GM12878 (cell line): ENCODE data around the gene TRERF1. TPM values are rescaled to one million over a fixed set of nuclear protein-coding genes. Genes with fewer than 3 reads are reported as not detected.

Experiments
- ATAC-seq: fragments of 200-7000 bp; cut with Tn5 transposase; 3 replicates; pipeline ENCODE4 v1.9.1; 2020; ENCODE audit warnings: mild to moderate bottlenecking, moderate library complexity
- BruUV-seq: library from RNA; stranded (reverse); fragments of 400-500 nt; replicated peaks from 2 replicates; lab custom pipeline; 2021; lab: Mats Ljungman, UMichigan
- CTCF ChIA-PET: fragments of 300-600 bp; sonication (Branson Sonifier 250); formaldehyde crosslinking; extraction: SDS; loops from one replicate; lab custom pipeline; 2021; ENCODE audit warnings: inconsistent platforms; lab: Yijun Ruan, JAX
- POLR2A ChIA-PET: fragments of 350-600 bp; formaldehyde crosslinking; extraction: SDS; loops from one replicate; lab custom pipeline; 2021; ENCODE audit warnings: inconsistent platforms; lab: Charles Lee
- RAD21 ChIA-PET: fragments of 300-600 bp; sonication (Branson Sonifier 250); formaldehyde crosslinking; loops from one replicate; lab custom pipeline; 2023; ENCODE audit warnings: antibody characterized with exemption; ENCODE audit not compliant: unreplicated experiment; lab: Charles Lee
- SMC1A ChIA-PET: fragments of 300-600 bp; sonication (Branson Sonifier 250); formaldehyde crosslinking; loops from one replicate; lab custom pipeline; 2023; ENCODE audit not compliant: unreplicated experiment, uncharacterized antibody; lab: Charles Lee
- DNase-seq: peaks from one replicate; pipeline ENCODE4 v3.0.0-alpha.2; 2011; ENCODE audit warnings: low read depth, low spot score
- FAIRE-seq: peaks from 3 replicates; lab custom pipeline; 2011; peaks lifted over from hg19 to GRCh38; lab: Jason Lieb, UNC
- H2AFZ ChIP-seq: 2 replicates; pipeline ENCODE4 v1.6.0; 2011; ENCODE audit warnings: low read depth, low read length, control low read depth; ENCODE audit not compliant: control insufficient read depth
- H3K27ac ChIP-seq: 2 replicates; pipeline ENCODE4 v1.5.1; 2011; ENCODE audit warnings: control low read depth; ENCODE audit not compliant: control insufficient read depth, insufficient read depth
- H3K27me3 ChIP-seq, 2 experiments: replicated peaks in 1 of 2; 2 replicates each; pipeline versions ENCODE4 v1.6.0 to v1.6.1; 2011; ENCODE audit warnings: low read length in 1 of 2; ENCODE audit not compliant: control insufficient read depth in 2 of 2, insufficient read depth in 2 of 2
- H3K36me3 ChIP-seq, 2 experiments: 2 replicates each; pipeline ENCODE4 v1.5.1; 2011; ENCODE audit warnings: low read length in 1 of 2; ENCODE audit not compliant: control insufficient read depth in 2 of 2, insufficient read depth in 2 of 2
- H3K4me1 ChIP-seq: 2 replicates; pipeline ENCODE4 v1.6.1; 2011; ENCODE audit warnings: mild to moderate bottlenecking, low read length, moderate library complexity, mixed read lengths; ENCODE audit not compliant: control insufficient read depth, insufficient read depth
- H3K4me2 ChIP-seq: 2 replicates; pipeline ENCODE4 v1.6.0; 2011; ENCODE audit warnings: control low read depth; ENCODE audit not compliant: control insufficient read depth, insufficient read depth
- H3K4me3 ChIP-seq: fragments of 200-600 bp; sonication (generic); 2 replicates; pipeline ENCODE4 v1.5.1; 2016
- H3K79me2 ChIP-seq: 2 replicates; pipeline ENCODE4 v1.6.0; 2011; ENCODE audit warnings: low read length; ENCODE audit not compliant: control insufficient read depth, insufficient read depth
- H3K9ac ChIP-seq: 2 replicates; pipeline ENCODE4 v1.8.0; 2011; ENCODE audit warnings: low read length, control low read depth, mixed read lengths; ENCODE audit not compliant: control insufficient read depth, insufficient read depth
- H3K9me3 ChIP-seq: replicated peaks from 3 replicates; pipeline ENCODE4 v1.5.1; 2011; ENCODE audit warnings: mild to moderate bottlenecking, low read length; ENCODE audit not compliant: control insufficient read depth, insufficient read depth
- H4K20me1 ChIP-seq: 2 replicates; pipeline ENCODE4 v1.6.0; 2011; ENCODE audit not compliant: control insufficient read depth, insufficient read depth
- CBX3 ChIP-seq: fragments of 200-600 bp; sonication (generic); IDR thresholded peaks from 2 replicates; pipeline ENCODE4 v1.6.1; 2016; ENCODE audit warnings: low read depth, borderline replicate concordance
- CEBPZ ChIP-seq: fragments of 150-350 bp; IDR thresholded peaks from 2 replicates; pipeline ENCODE4 v1.6.1; 2016; ENCODE audit warnings: low read depth, low read length
- CHD1 ChIP-seq: IDR thresholded peaks from 2 replicates; pipeline ENCODE4 v1.6.1; 2012; ENCODE audit warnings: low read depth, low read length, improper control_type of control experiment
- EP300 ChIP-seq, 2 experiments: fragments of 150-350 bp in 1 of 2; IDR thresholded peaks; 2 replicates each; pipeline ENCODE4 v1.6.1; 2011 to 2012; ENCODE audit warnings: low read depth in 2 of 2, low read length in 2 of 2, borderline replicate concordance in 1 of 2, improper control_type of control experiment in 1 of 2, inconsistent platforms in 1 of 2; ENCODE audit not compliant: control insufficient read depth in 1 of 2
- ESRRA ChIP-seq: IDR thresholded peaks from 2 replicates; pipeline ENCODE4 v1.6.1; 2012; ENCODE audit warnings: mild to moderate bottlenecking, low read length, improper control_type of control experiment
- GABPA ChIP-seq: IDR thresholded peaks from 2 replicates; pipeline ENCODE4 v1.6.1; 2014; ENCODE audit warnings: antibody characterized with exemption, low read depth, mild to moderate bottlenecking, inconsistent platforms
- IKZF1 ChIP-seq: fragments of 450-650 bp; conservative IDR thresholded peaks from 2 replicates; pipeline ENCODE4 v1.6.1; 2017; ENCODE audit warnings: antibody characterized with exemption, mild to moderate bottlenecking
- JUNB ChIP-seq: IDR thresholded peaks from 2 replicates; pipeline ENCODE4 v1.6.1; 2016; ENCODE audit warnings: antibody characterized with exemption, mild to moderate bottlenecking
- MTA2 ChIP-seq: fragments of 450-650 bp; IDR thresholded peaks from 2 replicates; pipeline ENCODE4 v1.6.1; 2016; ENCODE audit warnings: low read depth, mild to moderate bottlenecking, moderate library complexity
- PAX8 ChIP-seq: fragments of 450-650 bp; IDR thresholded peaks from 2 replicates; pipeline ENCODE4 v1.6.1; 2017; ENCODE audit warnings: mild to moderate bottlenecking, moderate library complexity
- POLR2A ChIP-seq: IDR thresholded peaks from 2 replicates; pipeline ENCODE4 v1.6.1; 2011; ENCODE audit warnings: low read depth, mild to moderate bottlenecking, low read length
- SIN3A ChIP-seq: IDR thresholded peaks from 2 replicates; pipeline ENCODE4 v1.6.1; 2012; ENCODE audit warnings: low read depth, low read length, improper control_type of control experiment
- SMARCA5 ChIP-seq: fragments of 450-650 bp; IDR thresholded peaks from 2 replicates; pipeline ENCODE4 v1.6.1; 2017; ENCODE audit warnings: mild to moderate bottlenecking
- STAT1 ChIP-seq: fragments of 450-650 bp; conservative IDR thresholded peaks from 2 replicates; pipeline ENCODE4 v1.6.1; 2014; ENCODE audit warnings: antibody characterized with exemption, mild to moderate bottlenecking
- STAT3 ChIP-seq: IDR thresholded peaks from 2 replicates; pipeline ENCODE4 v1.6.1; 2011; ENCODE audit warnings: low read depth, low read length, improper control_type of control experiment
- SUZ12 ChIP-seq: fragments of 200-600 bp; sonication (generic); IDR thresholded peaks from one replicate; pipeline ENCODE4 v1.6.1; 2018; ENCODE audit warnings: antibody characterized with exemption, mild to moderate bottlenecking; ENCODE audit not compliant: unreplicated experiment
- TCF7 ChIP-seq: IDR thresholded peaks from 2 replicates; pipeline ENCODE4 v1.6.1; 2014; ENCODE audit warnings: antibody characterized with exemption, borderline replicate concordance
- WGBS: methylation state at CpG from one replicate; pipeline ENCODE4 v1.1.6; 2016; ENCODE audit warnings: low lambda C conversion rate; ENCODE audit not compliant: insufficient replicate concordance, insufficient coverage; ENCODE audit errors: missing lambda C conversion rate; 5-methylcytosine and 5-hydroxymethylcytosine counted together
- in situ Hi-C: fragments of 300-500 bp; cut with MboI; formaldehyde crosslinking; loops from 9 replicates; pipeline ENCODE4 v1.14.3; 2018; ENCODE audit warnings: mixed read lengths
- intact Hi-C: fragments of 100-400 bp; cut with micrococcal nuclease; formaldehyde crosslinking; loops from one replicate; pipeline ENCODE4 v1.14.2; 2022; ENCODE audit not compliant: unreplicated experiment
- polyA plus RNA-seq, 11 experiments: library from polyadenylated mRNA; depleted of rRNA in 4 of 11; unstranded in 6 of 11; stranded (reverse) in 5 of 11; fragments of >200 nt; fragmentation: Nextera tagmentation in 4 of 11; fragmentation: Illumina TruSeq in 1 of 11; extraction: Ambion mirVana in 4 of 11; extraction: Trizol in 1 of 11; gene quantifications; 1 replicate in 1 of 11; 2 replicates in 10 of 11; pipeline versions ENCODE4 v1.2.1 to v1.2.3, GENCODE V29; 2011 to 2016; ENCODE audit warnings: inconsistent platforms in 2 of 11, missing spikeins in 2 of 11, low read depth in 1 of 11
- total RNA-seq, 4 experiments: library from RNA; depleted of rRNA in 3 of 4; stranded (reverse); fragments of >200 nt in 3 of 4; fragmentation: Illumina TruSeq in 1 of 4; extraction: Trizol in 1 of 4; gene quantifications; 2 replicates each; pipeline versions ENCODE4 v1.2.1 to v1.2.3, GENCODE V29; 2013 to 2021
- TF ChIP-seq, protein P1 (sequence below): fragments of 450-650 bp; IDR thresholded peaks from 2 replicates; pipeline ENCODE4 v1.6.1; 2017; ENCODE audit warnings: low read depth, mild to moderate bottlenecking, moderate library complexity
- TF ChIP-seq, protein P2 (sequence below): fragments of 450-650 bp; IDR thresholded peaks from 2 replicates; pipeline ENCODE4 v1.6.1; 2017; ENCODE audit warnings: antibody characterized with exemption, mild to moderate bottlenecking, moderate library complexity

Gene TRERF1
- total and polyA plus RNA-seq, 10 of the 15 experiments (the other 5 are each of a cell fraction or from before 2014, with no cell fraction given), result 2.2 to 19.4 (median 7.2) TPM

- no TSS peak for BruUV-seq
- ChIA-PET POLR2A (interaction anchor here (0.6 to 2.1 kb wide), 2 partner anchors 26 to 158 kb away, joined by 3 to 8 read pairs; no protein-coding TSS in a partner anchor), SMC1A (interaction anchor here (1.0 to 4.8 kb wide), 14 partner anchors 12 to 317 kb away, joined by 3 to 29 read pairs (median 4); no protein-coding TSS in a partner anchor), CTCF (interaction anchor here (1.2 to 3.2 kb wide), 5 partner anchors 20 to 93 kb away, joined by 3 to 26 read pairs (median 7); no protein-coding TSS in a partner anchor), RAD21 (interaction anchor here (0.5 to 5.6 kb wide), 9 partner anchors 29 to 147 kb away, joined by 3 to 44 read pairs (median 4); no protein-coding TSS in a partner anchor)
- WGBS, result 81% methylated on average over 11 of the region's 11 CpGs
- Histone ChIP-seq H3K4me1 (peaks cover 12% of the 10 kb centered on the region), H2AFZ (no peak overlapping the region), H3K4me2 (peak overlapping the region; percentile 100), H3K27ac (no peak overlapping the region), H3K9ac (no peak overlapping the region), H3K79me2 (peaks cover 21% of the 10 kb centered on the region), H3K36me3 (no peaks in the 10 kb centered on the region), H3K27me3 (no peaks in the 10 kb centered on the region), H3K4me3 (peak overlapping the region; percentile 85; the same call in 1 of the 2 replicates), H4K20me1 (no peaks in the 10 kb centered on the region), H3K9me3 (no peaks in the 10 kb centered on the region)
- DNase-seq (no peak), FAIRE-seq (no peak), ATAC-seq (no peak)
- in situ Hi-C loops (no loop called here), intact Hi-C loops (loop anchor here (5.0 kb wide), 1 partner anchor 87 kb away; no protein-coding TSS in a partner anchor)
- TF ChIP-seq ESRRA (no peak), SIN3A (no peak), POLR2A (no peak), STAT1 (no peak), EP300 (IDR thresholded peaks at IDR 0.05; ENCODE audit: borderline replicate concordance in 1 of 2, control insufficient read depth in 1 of 2, low read depth in 2 of 2, low read length in 2 of 2) (no peak), MTA2 (no peak), TCF7 (no peak), PAX8 (no peak), IKZF1 (no peak), SMARCA5 (no peak), CHD1 (no peak), STAT3 (no peak), SUZ12 (no peak), CEBPZ (no peak), JUNB (no peak), CBX3 (no peak), GABPA (no peak)
- TF ChIP-seq, protein P1, sequence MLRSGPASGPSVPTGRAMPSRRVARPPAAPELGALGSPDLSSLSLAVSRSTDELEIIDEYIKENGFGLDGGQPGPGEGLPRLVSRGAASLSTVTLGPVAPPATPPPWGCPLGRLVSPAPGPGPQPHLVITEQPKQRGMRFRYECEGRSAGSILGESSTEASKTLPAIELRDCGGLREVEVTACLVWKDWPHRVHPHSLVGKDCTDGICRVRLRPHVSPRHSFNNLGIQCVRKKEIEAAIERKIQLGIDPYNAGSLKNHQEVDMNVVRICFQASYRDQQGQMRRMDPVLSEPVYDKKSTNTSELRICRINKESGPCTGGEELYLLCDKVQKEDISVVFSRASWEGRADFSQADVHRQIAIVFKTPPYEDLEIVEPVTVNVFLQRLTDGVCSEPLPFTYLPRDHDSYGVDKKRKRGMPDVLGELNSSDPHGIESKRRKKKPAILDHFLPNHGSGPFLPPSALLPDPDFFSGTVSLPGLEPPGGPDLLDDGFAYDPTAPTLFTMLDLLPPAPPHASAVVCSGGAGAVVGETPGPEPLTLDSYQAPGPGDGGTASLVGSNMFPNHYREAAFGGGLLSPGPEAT, result no peak
- TF ChIP-seq, protein P2, sequence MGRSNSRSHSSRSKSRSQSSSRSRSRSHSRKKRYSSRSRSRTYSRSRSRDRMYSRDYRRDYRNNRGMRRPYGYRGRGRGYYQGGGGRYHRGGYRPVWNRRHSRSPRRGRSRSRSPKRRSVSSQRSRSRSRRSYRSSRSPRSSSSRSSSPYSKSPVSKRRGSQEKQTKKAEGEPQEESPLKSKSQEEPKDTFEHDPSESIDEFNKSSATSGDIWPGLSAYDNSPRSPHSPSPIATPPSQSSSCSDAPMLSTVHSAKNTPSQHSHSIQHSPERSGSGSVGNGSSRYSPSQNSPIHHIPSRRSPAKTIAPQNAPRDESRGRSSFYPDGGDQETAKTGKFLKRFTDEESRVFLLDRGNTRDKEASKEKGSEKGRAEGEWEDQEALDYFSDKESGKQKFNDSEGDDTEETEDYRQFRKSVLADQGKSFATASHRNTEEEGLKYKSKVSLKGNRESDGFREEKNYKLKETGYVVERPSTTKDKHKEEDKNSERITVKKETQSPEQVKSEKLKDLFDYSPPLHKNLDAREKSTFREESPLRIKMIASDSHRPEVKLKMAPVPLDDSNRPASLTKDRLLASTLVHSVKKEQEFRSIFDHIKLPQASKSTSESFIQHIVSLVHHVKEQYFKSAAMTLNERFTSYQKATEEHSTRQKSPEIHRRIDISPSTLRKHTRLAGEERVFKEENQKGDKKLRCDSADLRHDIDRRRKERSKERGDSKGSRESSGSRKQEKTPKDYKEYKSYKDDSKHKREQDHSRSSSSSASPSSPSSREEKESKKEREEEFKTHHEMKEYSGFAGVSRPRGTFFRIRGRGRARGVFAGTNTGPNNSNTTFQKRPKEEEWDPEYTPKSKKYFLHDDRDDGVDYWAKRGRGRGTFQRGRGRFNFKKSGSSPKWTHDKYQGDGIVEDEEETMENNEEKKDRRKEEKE, result no peak
Observed at GRCh38 chr6:42454428-42454791, 2.7 kb upstream of the TRERF1 start.
